ENCODE measurements around the gene P4HA2.

P4HA2 gene

GRCh38 chr5:132227485-132228240, at the start of gene P4HA2:
P4HA2 (minus strand) TSS chr5:132227853; CDS start chr5:132218626, 9,227 bp downstream.
- DNase-seq (ENCODE audit: low read depth in 1 of 2, low spot score in 1 of 2), result peak in 1 of 2 donors; percentile 11

GRCh38 chr5:132277256-132277655, 49.6 kb upstream of the P4HA2 start:
- no peak for DNase-seq (ENCODE audit: low read depth in 1 of 2, low spot score in 1 of 2)

- DNase-seq (ENCODE audit: low read depth in 1 of 2, low spot score in 1 of 2), result no peak
Observed at GRCh38 chr5:132275367-132276220, 47.9 kb upstream of the P4HA2 start.

GRCh38 chr5:132274050-132274792, 46.6 kb upstream of the P4HA2 start:
- DNase-seq (ENCODE audit: low read depth in 1 of 2, low spot score in 1 of 2), result no peak

GRCh38 chr5:132273631-132274030, 46.0 kb upstream of the P4HA2 start:
- no peak for DNase-seq (ENCODE audit: low read depth in 1 of 2, low spot score in 1 of 2)

- peak; percentile 51 to 58 for DNase-seq (ENCODE audit: low read depth in 1 of 2, low spot score in 1 of 2)
Observed at GRCh38 chr5:132272311-132273210, 44.9 kb upstream of the P4HA2 start.

GRCh38 chr5:132271251-132272246, 43.9 kb upstream of the P4HA2 start:
- no peak for DNase-seq (ENCODE audit: low read depth in 1 of 2, low spot score in 1 of 2)

- DNase-seq (ENCODE audit: low read depth in 1 of 2, low spot score in 1 of 2), result no peak
Observed at GRCh38 chr5:132270706-132271105, 43.1 kb upstream of the P4HA2 start.

- DNase-seq (ENCODE audit: low read depth in 1 of 2, low spot score in 1 of 2), result no peak
Observed at GRCh38 chr5:132270335-132270665, 42.6 kb upstream of the P4HA2 start.

GRCh38 chr5:132269635-132270334, 42.1 kb upstream of the P4HA2 start:
- no peak for DNase-seq (ENCODE audit: low read depth in 1 of 2, low spot score in 1 of 2)

- DNase-seq (ENCODE audit: low read depth in 1 of 2, low spot score in 1 of 2), result no peak
Observed at GRCh38 chr5:132268769-132269551, 41.3 kb upstream of the P4HA2 start.

GRCh38 chr5:132267931-132268768, 40.5 kb upstream of the P4HA2 start:
- no peak for DNase-seq (ENCODE audit: low read depth in 1 of 2, low spot score in 1 of 2)

- no peak for DNase-seq (ENCODE audit: low read depth in 1 of 2, low spot score in 1 of 2)
Observed at GRCh38 chr5:132267166-132267739, 39.6 kb upstream of the P4HA2 start.

- DNase-seq (ENCODE audit: low read depth in 1 of 2, low spot score in 1 of 2), result no peak
Observed at GRCh38 chr5:132266836-132267160, 39.1 kb upstream of the P4HA2 start.

- DNase-seq (ENCODE audit: low read depth in 1 of 2, low spot score in 1 of 2), result no peak
Observed at GRCh38 chr5:132266031-132266835, 38.6 kb upstream of the P4HA2 start.
